ENCODE data around the gene HNF1B. TPM values are rescaled to one million over a fixed set of nuclear protein-coding genes. Genes with fewer than 3 reads are reported as not detected.

The HNF1B gene
- total RNA-seq, 1 donor from 2014 or later: 10.5 TPM

DNA sequence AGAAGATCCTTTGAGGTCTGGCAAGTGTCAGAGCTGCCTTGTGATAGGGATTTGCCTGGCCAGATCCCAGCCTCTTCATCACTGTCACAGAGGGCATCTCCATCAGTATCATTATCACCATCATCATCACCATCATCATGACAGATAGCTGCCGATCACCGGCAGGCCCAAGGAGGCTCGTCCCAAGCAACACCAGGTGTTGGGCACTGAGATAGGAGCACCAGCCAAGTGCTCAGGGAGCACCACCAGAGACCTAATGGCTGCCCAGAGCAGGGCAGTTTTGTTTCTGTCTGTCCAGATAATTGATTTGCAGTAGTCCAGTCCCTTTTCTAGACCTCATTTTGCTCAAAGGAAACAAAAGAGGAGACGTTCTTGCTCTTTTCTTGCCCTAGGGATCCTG, 25.0 kb downstream of the HNF1B start:
- TF ChIP-seq, protein P1, sequence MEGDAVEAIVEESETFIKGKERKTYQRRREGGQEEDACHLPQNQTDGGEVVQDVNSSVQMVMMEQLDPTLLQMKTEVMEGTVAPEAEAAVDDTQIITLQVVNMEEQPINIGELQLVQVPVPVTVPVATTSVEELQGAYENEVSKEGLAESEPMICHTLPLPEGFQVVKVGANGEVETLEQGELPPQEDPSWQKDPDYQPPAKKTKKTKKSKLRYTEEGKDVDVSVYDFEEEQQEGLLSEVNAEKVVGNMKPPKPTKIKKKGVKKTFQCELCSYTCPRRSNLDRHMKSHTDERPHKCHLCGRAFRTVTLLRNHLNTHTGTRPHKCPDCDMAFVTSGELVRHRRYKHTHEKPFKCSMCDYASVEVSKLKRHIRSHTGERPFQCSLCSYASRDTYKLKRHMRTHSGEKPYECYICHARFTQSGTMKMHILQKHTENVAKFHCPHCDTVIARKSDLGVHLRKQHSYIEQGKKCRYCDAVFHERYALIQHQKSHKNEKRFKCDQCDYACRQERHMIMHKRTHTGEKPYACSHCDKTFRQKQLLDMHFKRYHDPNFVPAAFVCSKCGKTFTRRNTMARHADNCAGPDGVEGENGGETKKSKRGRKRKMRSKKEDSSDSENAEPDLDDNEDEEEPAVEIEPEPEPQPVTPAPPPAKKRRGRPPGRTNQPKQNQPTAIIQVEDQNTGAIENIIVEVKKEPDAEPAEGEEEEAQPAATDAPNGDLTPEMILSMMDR (IDR thresholded peaks at IDR 0.05): no peak
- Mint-ChIP-seq H3K9me3 (ENCODE audit: low read depth) (peaks cover 4% of the 10 kb centered on the region), H3K27me3 (ENCODE audit: low read depth) (no peaks in the 10 kb centered on the region), H3K4me3 (ENCODE audit: unreplicated experiment) (no peak overlapping the region), H3K4me1 (ENCODE audit: low read depth) (peaks cover 56% of the 10 kb centered on the region), H3K27ac (ENCODE audit: unreplicated experiment) (peak overlapping the region; percentile 1), H3K36me3 (ENCODE audit: low read depth) (peaks cover 3% of the 10 kb centered on the region)
- DNase-seq (ENCODE audit: low spot score): no peak

DNA sequence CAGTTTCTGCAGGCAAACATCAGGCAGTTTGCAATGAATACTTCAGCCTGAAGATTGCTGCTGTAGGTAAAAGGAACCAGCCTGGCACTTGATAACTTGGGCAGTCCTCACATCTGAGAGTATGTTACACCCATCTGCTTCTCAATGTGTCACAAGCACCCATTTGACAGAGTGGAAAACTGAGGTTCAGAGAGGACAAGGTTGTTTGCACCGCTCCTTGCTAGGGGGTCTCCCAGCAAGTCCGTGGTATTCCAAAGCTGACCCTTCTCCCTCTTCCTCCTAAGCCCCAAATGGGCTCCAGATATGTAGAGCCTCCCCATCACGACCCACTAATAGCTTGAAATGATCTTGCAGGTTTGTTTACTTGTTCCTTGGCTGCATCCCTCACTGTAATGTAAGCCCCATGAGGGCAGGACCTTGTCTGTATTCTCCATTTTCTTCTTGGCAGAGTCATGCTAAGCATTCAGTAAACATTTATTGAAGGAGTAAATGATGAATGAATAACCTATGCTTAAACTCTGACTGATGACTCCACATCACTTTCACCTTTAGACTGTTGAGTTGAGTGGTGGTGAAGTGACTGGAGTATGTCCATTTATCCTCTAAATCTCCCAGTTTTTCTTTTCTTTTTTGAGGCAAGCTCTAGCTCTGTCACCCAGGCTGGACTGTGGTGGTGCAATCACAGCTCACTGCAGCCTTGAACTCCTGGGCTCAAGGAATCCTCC, 26.4 kb downstream of the HNF1B start:
- Mint-ChIP-seq H3K4me1 (ENCODE audit: low read depth) (peaks cover 60% of the 10 kb centered on the region), H3K9me3 (ENCODE audit: low read depth) (peaks cover 4% of the 10 kb centered on the region), H3K36me3 (ENCODE audit: low read depth) (peaks cover 3% of the 10 kb centered on the region), H3K4me3 (ENCODE audit: unreplicated experiment) (no peak overlapping the region), H3K27me3 (ENCODE audit: low read depth) (no peaks in the 10 kb centered on the region), H3K27ac (ENCODE audit: unreplicated experiment) (peak overlapping the region; percentile 96)
- DNase-seq (ENCODE audit: low spot score): no peak
- TF ChIP-seq, protein P1 (IDR thresholded peaks at IDR 0.05): no peak

DNA sequence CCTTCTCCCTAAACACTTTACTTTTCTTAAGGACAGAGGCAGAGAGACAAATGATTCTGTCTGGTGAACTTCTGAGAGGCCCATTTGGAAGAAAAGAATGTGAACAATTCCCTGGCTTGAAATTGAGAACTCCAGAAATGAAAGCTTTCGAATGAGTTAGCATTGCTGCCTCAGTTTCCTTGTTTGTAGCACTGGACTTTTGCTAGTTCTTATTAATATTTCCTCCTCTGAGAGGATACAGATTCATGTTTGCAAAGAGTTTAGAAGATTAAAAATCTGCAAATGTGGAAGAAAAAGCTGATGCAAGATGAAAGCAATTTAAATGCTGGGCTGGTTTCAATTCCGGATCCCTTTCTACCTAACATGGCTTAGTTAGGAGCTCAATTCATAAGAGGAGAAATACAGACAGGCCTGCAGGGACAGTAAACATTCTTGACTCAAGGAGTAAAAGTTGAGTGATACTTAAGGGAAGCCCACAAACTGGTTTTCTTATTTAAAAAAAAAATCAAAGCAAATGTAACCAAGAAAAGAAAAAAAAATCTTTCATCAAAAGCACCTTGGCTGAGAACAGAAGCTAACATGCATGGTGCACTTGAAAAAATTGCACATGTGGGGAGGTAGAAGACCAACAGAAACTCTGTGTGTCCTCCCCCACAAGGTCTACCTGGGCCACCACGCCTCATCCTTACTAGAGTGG, 27.1 kb downstream of the HNF1B start:
- DNase-seq (ENCODE audit: low spot score): no peak
- Mint-ChIP-seq H3K27me3 (ENCODE audit: low read depth) (no peaks in the 10 kb centered on the region), H3K36me3 (ENCODE audit: low read depth) (peaks cover 3% of the 10 kb centered on the region), H3K27ac (ENCODE audit: unreplicated experiment) (peak overlapping the region; percentile 96), H3K4me3 (ENCODE audit: unreplicated experiment) (peak overlapping the region; percentile 57), H3K4me1 (ENCODE audit: low read depth) (peaks cover 60% of the 10 kb centered on the region), H3K9me3 (ENCODE audit: low read depth) (peaks cover 4% of the 10 kb centered on the region)
- TF ChIP-seq, protein P1 (IDR thresholded peaks at IDR 0.05): no peak

DNA sequence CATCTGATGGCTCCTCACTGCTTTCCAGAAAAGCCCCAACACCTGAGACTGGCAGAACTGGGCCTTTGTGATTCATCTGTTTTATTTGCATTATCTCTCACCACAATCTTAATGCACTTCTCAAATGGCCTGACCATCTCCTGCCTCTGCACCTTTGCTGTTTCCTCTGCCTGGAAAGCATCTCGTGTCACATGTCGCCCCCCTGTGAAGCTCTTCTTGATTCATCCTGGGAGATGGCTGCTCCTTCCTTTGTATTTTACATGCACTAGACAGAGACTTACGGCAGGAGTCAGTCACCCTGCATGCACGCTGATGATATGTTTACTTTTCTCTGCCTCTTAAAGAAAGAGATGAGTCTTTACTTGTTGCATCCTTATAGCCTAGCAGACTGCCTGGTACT, 30.0 kb downstream of the HNF1B start:
- Mint-ChIP-seq H3K27me3 (ENCODE audit: low read depth) (no peaks in the 10 kb centered on the region), H3K36me3 (ENCODE audit: low read depth) (peaks cover 4% of the 10 kb centered on the region), H3K27ac (ENCODE audit: unreplicated experiment) (peak overlapping the region; percentile 96), H3K4me3 (ENCODE audit: unreplicated experiment) (no peak overlapping the region), H3K4me1 (ENCODE audit: low read depth) (peaks cover 60% of the 10 kb centered on the region), H3K9me3 (ENCODE audit: low read depth) (peaks cover 8% of the 10 kb centered on the region)
- TF ChIP-seq, protein P1 (IDR thresholded peaks at IDR 0.05): peak; percentile 62
- DNase-seq (ENCODE audit: low spot score): no peak

DNA sequence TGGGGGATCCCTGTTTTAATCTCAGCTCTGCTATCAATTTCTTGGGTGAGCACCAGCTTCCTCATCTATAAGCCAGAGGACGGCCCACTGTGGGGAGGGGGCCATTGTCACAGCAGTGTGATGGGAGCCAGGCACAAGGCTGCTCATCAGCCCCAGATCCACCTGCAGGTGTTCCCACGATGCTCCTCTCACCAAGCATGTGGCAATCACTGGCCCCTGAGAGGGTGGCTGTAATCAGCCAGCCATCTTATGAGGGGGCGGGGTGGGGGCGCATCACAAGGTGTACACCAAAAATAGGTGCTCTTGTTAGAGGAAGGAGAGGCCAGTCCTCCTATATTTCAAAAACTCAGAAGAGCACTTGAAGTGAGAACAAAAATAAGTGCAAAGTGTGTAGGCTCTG, 31.2 kb downstream of the HNF1B start:
- H3K27ac Mint-ChIP-seq (ENCODE audit: unreplicated experiment): no peak overlapping the region
- H3K27me3 Mint-ChIP-seq (ENCODE audit: low read depth): no peaks in the 10 kb centered on the region
- peaks cover 55% of the 10 kb centered on the region for H3K4me1 Mint-ChIP-seq (ENCODE audit: low read depth)
- H3K9me3 Mint-ChIP-seq (ENCODE audit: low read depth): peaks cover 7% of the 10 kb centered on the region
- DNase-seq (ENCODE audit: low spot score): no peak
- peaks cover 2% of the 10 kb centered on the region for H3K36me3 Mint-ChIP-seq (ENCODE audit: low read depth)
- TF ChIP-seq, protein P1 (IDR thresholded peaks at IDR 0.05): no peak
- no peak overlapping the region for H3K4me3 Mint-ChIP-seq (ENCODE audit: unreplicated experiment)
